ENCODE data around the gene CHRND. TPM values are rescaled to one million over a fixed set of nuclear protein-coding genes. Genes with fewer than 3 reads are reported as not detected.
A peak's percentile ranks its signal among the peaks of the same experiment; 100 is the strongest.

The CHRND gene
- total RNA-seq, 2 donors from 2014 or later, result not detected

- Histone ChIP-seq H3K36me3 (no peaks in the 10 kb centered on the region), H3K27me3 (no peaks in the 10 kb centered on the region), H3K4me3 (peak overlapping the region; percentile 92), H3K9ac (ENCODE audit: low read depth in 2 of 2, low read length in 2 of 2) (peak overlapping the region; percentile 92 to 94), H3K27ac (peak overlapping the region; percentile 98), H3K4me1 (peaks cover 8% of the 10 kb centered on the region), H3K9me3 (no peaks in the 10 kb centered on the region)
- DNase-seq, result no peak
- no peak for TF ChIP-seq CTCF (IDR thresholded peaks at IDR 0.05)
- intact Hi-C loops (cut with DNase I), result loop anchor here (10.0 kb wide), 1 partner anchor 54 kb away; no protein-coding TSS in a partner anchor
These were observed 25.3 kb downstream of the CHRND start for GRCh38 chr2:232551250-232551638.

DNA sequence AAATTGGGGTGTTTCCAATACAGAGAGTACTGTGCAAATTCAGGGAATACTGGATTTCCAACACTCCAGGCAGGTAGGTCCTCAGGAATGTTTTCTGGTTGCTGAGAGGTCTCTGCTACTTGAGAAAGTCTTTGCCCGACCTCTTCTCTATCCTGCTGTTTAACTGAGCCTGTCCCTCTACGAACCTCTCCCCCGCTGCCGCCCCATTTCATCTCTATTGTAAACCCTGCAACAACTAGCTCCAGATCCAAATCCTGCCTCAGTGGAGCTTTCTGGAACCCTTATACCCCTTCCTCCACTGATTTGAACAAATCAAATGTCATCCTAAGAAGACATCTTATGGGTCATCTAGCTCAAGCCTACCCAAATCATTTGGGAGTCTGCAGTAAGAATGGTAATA is 25.8 kb downstream of the CHRND start:
- Histone ChIP-seq H3K27me3 (no peaks in the 10 kb centered on the region), H3K9ac (ENCODE audit: low read depth in 2 of 2, low read length in 2 of 2) (peak overlapping the region; percentile 92 to 94), H3K4me3 (peak overlapping the region; percentile 92), H3K36me3 (peaks cover 1% of the 10 kb centered on the region), H3K4me1 (peaks cover 8% of the 10 kb centered on the region), H3K9me3 (no peaks in the 10 kb centered on the region), H3K27ac (no peak overlapping the region)
- DNase-seq, result no peak
- intact Hi-C loops (cut with DNase I), result loop anchor here (10.0 kb wide), 1 partner anchor 53 kb away; no protein-coding TSS in a partner anchor
- no peak for TF ChIP-seq CTCF (IDR thresholded peaks at IDR 0.05)

- Histone ChIP-seq H3K9me3 (no peaks in the 10 kb centered on the region), H3K36me3 (peaks cover 11% of the 10 kb centered on the region), H3K4me3 (no peak overlapping the region), H3K4me1 (peaks cover 4% of the 10 kb centered on the region), H3K9ac (ENCODE audit: low read depth in 2 of 2, low read length in 2 of 2) (no peak overlapping the region), H3K27me3 (no peaks in the 10 kb centered on the region), H3K27ac (no peak overlapping the region)
- DNase-seq, result no peak
- intact Hi-C loops (cut with DNase I), result loop anchor here (10.0 kb wide), 1 partner anchor 48 kb away; no protein-coding TSS in a partner anchor
- TF ChIP-seq CTCF (IDR thresholded peaks at IDR 0.05), result no peak
These were observed 30.5 kb downstream of the CHRND start for GRCh38 chr2:232556426-232556825.

- no peaks in the 10 kb centered on the region for H3K27me3 ChIP-seq
- peaks cover 18% of the 10 kb centered on the region for H3K36me3 ChIP-seq
- no peaks in the 10 kb centered on the region for H3K4me1 ChIP-seq
- H3K9ac ChIP-seq (ENCODE audit: low read depth in 2 of 2, low read length in 2 of 2), result no peak overlapping the region
- TF ChIP-seq CTCF (IDR thresholded peaks at IDR 0.05), result no peak
- no peak overlapping the region for H3K27ac ChIP-seq
- no peak for DNase-seq
- H3K4me3 ChIP-seq, result no peak overlapping the region
- no peaks in the 10 kb centered on the region for H3K9me3 ChIP-seq
- intact Hi-C loops (cut with DNase I), result no loop called here
These were observed 36.7 kb downstream of the CHRND start for GRCh38 chr2:232562515-232563151.

DNA sequence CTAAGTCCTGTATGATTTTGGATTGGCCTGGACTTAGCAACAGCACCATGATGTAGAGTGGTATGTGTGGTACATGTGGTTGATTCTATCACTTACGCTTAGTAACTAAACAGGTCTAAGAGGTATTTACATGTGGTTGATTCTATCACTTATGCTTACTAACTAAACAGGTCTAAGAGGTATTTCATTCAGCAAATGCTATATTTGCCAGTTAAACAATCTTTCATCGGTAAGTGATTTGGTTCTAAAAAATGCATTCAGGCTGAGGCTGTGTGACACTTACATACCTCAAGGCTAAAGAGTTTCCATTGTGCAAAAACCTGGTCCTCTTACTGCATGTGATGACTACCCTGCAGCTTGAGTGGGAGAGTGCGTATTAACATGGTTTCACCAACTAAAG is 37.6 kb downstream of the CHRND start:
- Histone ChIP-seq H3K9me3 (no peaks in the 10 kb centered on the region), H3K4me1 (peaks cover 4% of the 10 kb centered on the region), H3K9ac (ENCODE audit: low read depth in 2 of 2, low read length in 2 of 2) (no peak overlapping the region), H3K27ac (no peak overlapping the region), H3K4me3 (no peak overlapping the region), H3K36me3 (peaks cover 17% of the 10 kb centered on the region), H3K27me3 (no peaks in the 10 kb centered on the region)
- TF ChIP-seq CTCF (IDR thresholded peaks at IDR 0.05), result no peak
- no peak for DNase-seq
- intact Hi-C loops (cut with DNase I), result no loop called here

Measured in colonic mucosa (tissue), 4 donors.